CD8-positive, alpha-beta memory T cell (primary cell): Measurements from ENCODE around the gene HMGXB3. TPM values are rescaled to one million over a fixed set of nuclear protein-coding genes. Genes with fewer than 3 reads are reported as not detected.

Experiments
- CTCF ChIA-PET: fragments of 350-600 bp; sonication (Branson Sonifier 250); formaldehyde crosslinking; loops from one replicate; lab custom pipeline; 2021; ENCODE audit warnings: antibody characterized with exemption; lab: Charles Lee
- POLR2A ChIA-PET: fragments of 350-600 bp; sonication (Branson Sonifier 250); formaldehyde crosslinking; loops from one replicate; lab custom pipeline; 2021; ENCODE audit warnings: antibody characterized with exemption; lab: Charles Lee
- DNase-seq, 5 donors: peaks; one replicate each; pipeline versions ENCODE4 v3.0.0 to v3.0.0-alpha.2; 2020 to 2022; ENCODE audit warnings: mixed read lengths in 1 of 5
- H3K27ac ChIP-seq: one replicate; pipeline ENCODE4 v1.7.0; 2013; ENCODE audit warnings: low read depth, mild to moderate bottlenecking, low read length, moderate library complexity
- H3K27me3 ChIP-seq: 2 replicates; pipeline ENCODE4 v1.7.0; 2013; ENCODE audit warnings: low read length, mild to moderate bottlenecking; ENCODE audit not compliant: insufficient read depth, poor library complexity, severe bottlenecking
- H3K36me3 ChIP-seq: 2 replicates; pipeline ENCODE4 v1.7.0; 2013; ENCODE audit warnings: mild to moderate bottlenecking, low read length, moderate library complexity; ENCODE audit not compliant: insufficient read depth
- H3K4me1 ChIP-seq: 2 replicates; pipeline ENCODE4 v1.7.0; 2013; ENCODE audit warnings: mild to moderate bottlenecking, low read length, moderate library complexity; ENCODE audit not compliant: insufficient read depth
- H3K4me3 ChIP-seq: 2 replicates; pipeline ENCODE4 v1.7.0; 2013; ENCODE audit warnings: mild to moderate bottlenecking, low read length
- H3K9me3 ChIP-seq: 2 replicates; pipeline ENCODE4 v1.7.0; 2013; ENCODE audit warnings: mild to moderate bottlenecking, low read length
- H3K27ac Mint-ChIP-seq, 8 donors: one replicate each; pipeline ENCODE4 v1.8.0; 2020 to 2021; ENCODE audit warnings: mixed read lengths in 8 of 8, mild to moderate bottlenecking in 6 of 8, inconsistent platforms in 3 of 8, moderate library complexity in 3 of 8
- H3K27me3 Mint-ChIP-seq, 2 donors: one replicate each; pipeline ENCODE4 v1.8.0; 2020 to 2021; ENCODE audit warnings: mixed read lengths in 2 of 2, mild to moderate bottlenecking in 1 of 2, moderate library complexity in 1 of 2
- H3K36me3 Mint-ChIP-seq, 3 donors: one replicate each; pipeline ENCODE4 v1.8.0; 2020 to 2021; ENCODE audit warnings: mixed read lengths in 3 of 3, inconsistent platforms in 1 of 3, mild to moderate bottlenecking in 1 of 3
- H3K4me1 Mint-ChIP-seq, 3 donors: one replicate each; pipeline ENCODE4 v1.8.0; 2020 to 2021; ENCODE audit warnings: mixed read lengths in 3 of 3, inconsistent platforms in 1 of 3, mild to moderate bottlenecking in 1 of 3
- H3K4me3 Mint-ChIP-seq, 7 donors: one replicate each; pipeline ENCODE4 v1.8.0; 2020 to 2021; ENCODE audit warnings: mixed read lengths in 7 of 7, mild to moderate bottlenecking in 6 of 7, moderate library complexity in 4 of 7, inconsistent platforms in 2 of 7
- H3K9me3 Mint-ChIP-seq, 5 donors: one replicate each; pipeline ENCODE4 v1.8.0; 2020 to 2022; ENCODE audit warnings: mixed read lengths in 5 of 5, mild to moderate bottlenecking in 3 of 5, moderate library complexity in 2 of 5, inconsistent platforms in 1 of 5
- polyA plus RNA-seq: library from polyadenylated mRNA; unstranded; fragments of 300-500 nt; fragmentation: Illumina TruSeq; gene quantifications from one replicate; pipeline ENCODE4 v1.2.3, GENCODE V29; 2021
- total RNA-seq, 2 experiments: library from RNA; stranded (reverse); gene quantifications; one replicate each; pipeline ENCODE4 v1.2.3, GENCODE V29; 2021

HMGXB3 gene
- total and polyA plus RNA-seq, 3 experiments from 2014 or later: 15.3 to 40.7 (median 36.8) TPM

DNA sequence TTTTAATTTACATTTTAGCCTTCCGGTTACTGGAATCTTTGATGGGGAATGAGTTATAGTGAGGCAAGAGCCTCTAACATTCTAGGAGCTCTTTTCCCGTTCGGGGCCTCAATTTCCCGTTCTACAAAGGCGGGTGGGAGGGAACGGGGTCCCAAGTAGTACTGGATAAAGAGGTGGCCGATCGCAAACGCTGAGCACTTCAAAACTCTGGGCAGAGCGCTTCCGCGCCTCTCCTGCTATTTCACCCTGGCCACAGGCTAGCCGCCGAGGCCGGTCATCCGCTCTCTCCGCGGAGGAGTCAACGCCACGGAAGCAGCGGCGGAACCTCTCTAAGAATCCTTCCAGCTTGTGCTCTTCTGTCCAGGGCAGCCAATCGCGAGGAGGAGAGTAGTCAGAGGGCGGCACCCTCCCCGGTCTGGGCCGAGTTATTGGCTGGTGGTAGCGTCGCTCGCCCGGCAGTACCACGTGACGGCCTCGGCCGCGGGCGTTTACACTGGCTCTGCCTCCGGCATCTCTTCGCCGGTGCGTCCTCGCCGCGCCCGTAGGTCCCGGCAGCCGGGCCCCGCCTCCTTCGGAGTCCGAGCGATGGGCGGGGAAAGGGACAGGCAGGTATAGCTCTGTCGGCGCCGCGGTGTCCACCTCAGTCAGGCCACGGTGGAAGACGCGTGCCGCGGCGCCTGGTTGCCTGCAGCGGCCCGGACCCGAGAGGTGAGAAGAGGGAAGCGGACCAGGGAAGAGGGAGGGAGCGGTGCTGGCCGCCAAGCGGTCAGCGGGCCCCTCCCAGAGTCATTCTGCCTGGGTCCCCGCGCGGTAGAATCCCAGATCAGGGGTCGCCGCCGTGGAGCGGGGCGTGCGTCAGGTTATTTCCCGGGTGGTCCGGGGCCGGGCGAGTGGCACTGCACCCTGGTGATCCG, 40.0 kb upstream of the HMGXB3 start, which contains the start of gene SLC26A2:
Gene SLC26A2 (plus strand): TSS at position 487 of the 914 bp plus-strand sequence. CDS start 16,895 bp downstream, outside the sequence.
- Histone ChIP-seq H3K9me3 (no peaks in the 10 kb centered on the region), H3K27me3 (no peaks in the 10 kb centered on the region), H3K4me1 (peaks cover 18% of the 10 kb centered on the region), H3K36me3 (no peaks in the 10 kb centered on the region), H3K4me3 (peak within 1 kb of the TSS; percentile 82), H3K27ac (peak within 1 kb of the TSS; percentile 83)
- CTCF ChIA-PET: interaction anchor here (0.6 to 3.0 kb wide), 8 partner anchors 8 to 127 kb away, joined by 3 to 10 read pairs (median 4); no protein-coding TSS in a partner anchor
- DNase-seq: peak; percentile 90 to 95 (median 91)
- POLR2A ChIA-PET: interaction anchor here (0.6 to 1.3 kb wide), 6 partner anchors 10 to 1292 kb away, joined by 3 to 6 read pairs (median 4); partner anchors contain the start of genes HMGXB3 and TIGD6
- no peaks in the 10 kb centered on the region for H3K9me3 Mint-ChIP-seq
- peak within 1 kb of the TSS; percentile 91 to 98 (median 96) for H3K4me3 Mint-ChIP-seq
- H3K4me1 Mint-ChIP-seq: peaks cover 28 to 42% (median 41%) of the 10 kb centered on the region in 3 donors
- peak within 1 kb of the TSS; percentile 86 to 99 (median 96) for H3K27ac Mint-ChIP-seq
- no peaks in the 10 kb centered on the region for H3K27me3 Mint-ChIP-seq
- peaks cover 0 to 14% (median 5%) of the 10 kb centered on the region in 3 donors for H3K36me3 Mint-ChIP-seq

DNA sequence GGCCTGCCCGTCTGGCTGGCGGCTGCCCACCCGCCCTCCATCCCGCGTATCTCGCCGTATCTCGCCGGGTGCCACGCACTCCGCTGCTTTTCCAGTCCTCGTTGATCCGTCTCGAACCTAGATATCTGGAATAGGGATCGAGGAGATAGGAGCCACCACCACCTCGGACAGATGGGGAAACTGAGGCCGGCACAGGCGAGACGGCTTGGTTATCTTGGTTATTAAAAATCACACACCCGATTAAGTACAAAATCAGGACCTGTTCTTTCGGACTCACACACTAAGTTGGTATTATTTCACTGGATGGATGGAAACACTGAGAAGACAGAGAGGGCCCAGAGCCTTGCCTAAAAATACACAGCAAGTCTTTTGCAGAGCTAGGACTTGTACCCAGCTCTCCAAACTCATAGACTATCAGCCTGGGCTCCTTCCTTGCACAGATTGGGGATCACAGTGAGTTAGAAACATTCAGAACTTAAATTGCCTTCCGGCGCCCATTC, 39.3 kb upstream of the HMGXB3 start:
- Histone ChIP-seq H3K27ac (no peak overlapping the region), H3K9me3 (no peaks in the 10 kb centered on the region), H3K27me3 (no peaks in the 10 kb centered on the region), H3K4me3 (peak overlapping the region; percentile 82), H3K4me1 (peaks cover 18% of the 10 kb centered on the region), H3K36me3 (no peaks in the 10 kb centered on the region)
- no peaks in the 10 kb centered on the region for H3K9me3 Mint-ChIP-seq
- peaks cover 0 to 15% (median 6%) of the 10 kb centered on the region in 3 donors for H3K36me3 Mint-ChIP-seq
- DNase-seq: peak in 1 of 5 donors; percentile 8
- ChIA-PET CTCF (interaction anchor here (1.0 to 3.0 kb wide), 7 partner anchors 8 to 127 kb away, joined by 3 to 9 read pairs (median 4); no protein-coding TSS in a partner anchor), POLR2A (interaction anchor here (1.0 kb wide), 1 partner anchor 39 kb away, joined by 3 read pairs; the partner anchor contains the start of gene TIGD6)
- H3K4me1 Mint-ChIP-seq: peaks cover 28 to 46% (median 42%) of the 10 kb centered on the region in 3 donors
- peak overlapping the region; percentile 91 to 98 (median 96) for H3K4me3 Mint-ChIP-seq
- H3K27me3 Mint-ChIP-seq: no peaks in the 10 kb centered on the region
- peak overlapping the region; percentile 37 to 94 (median 89) for H3K27ac Mint-ChIP-seq

DNA sequence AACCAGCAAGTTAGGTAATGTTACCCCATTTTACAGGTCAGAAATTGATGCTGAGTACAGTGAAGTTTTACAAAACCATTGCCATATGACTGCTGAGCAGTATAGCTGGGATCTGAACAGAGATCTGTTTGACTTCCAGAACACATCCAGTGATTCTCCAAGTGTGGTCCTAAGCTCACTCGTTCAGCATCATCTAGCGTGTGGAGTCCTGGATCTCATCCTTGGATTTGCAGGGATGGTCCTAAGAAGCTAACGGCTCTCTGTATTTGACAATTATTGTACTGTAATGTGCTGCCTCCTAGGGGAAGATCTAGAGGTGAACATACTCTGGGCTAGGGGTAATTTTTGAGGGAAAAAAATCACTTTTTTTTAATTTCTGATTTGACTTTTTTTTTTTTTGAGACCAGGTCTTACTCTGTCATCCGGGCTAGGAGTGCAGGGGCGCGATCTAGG, 38.6 kb upstream of the HMGXB3 start:
- peak in 1 of 5 donors; percentile 25 for DNase-seq
- CTCF ChIA-PET: interaction anchor here (1.0 to 3.0 kb wide), 10 partner anchors 10 to 131 kb away, joined by 3 to 9 read pairs (median 4); partner anchors contain the start of genes HMGXB3 and TIGD6

DNA sequence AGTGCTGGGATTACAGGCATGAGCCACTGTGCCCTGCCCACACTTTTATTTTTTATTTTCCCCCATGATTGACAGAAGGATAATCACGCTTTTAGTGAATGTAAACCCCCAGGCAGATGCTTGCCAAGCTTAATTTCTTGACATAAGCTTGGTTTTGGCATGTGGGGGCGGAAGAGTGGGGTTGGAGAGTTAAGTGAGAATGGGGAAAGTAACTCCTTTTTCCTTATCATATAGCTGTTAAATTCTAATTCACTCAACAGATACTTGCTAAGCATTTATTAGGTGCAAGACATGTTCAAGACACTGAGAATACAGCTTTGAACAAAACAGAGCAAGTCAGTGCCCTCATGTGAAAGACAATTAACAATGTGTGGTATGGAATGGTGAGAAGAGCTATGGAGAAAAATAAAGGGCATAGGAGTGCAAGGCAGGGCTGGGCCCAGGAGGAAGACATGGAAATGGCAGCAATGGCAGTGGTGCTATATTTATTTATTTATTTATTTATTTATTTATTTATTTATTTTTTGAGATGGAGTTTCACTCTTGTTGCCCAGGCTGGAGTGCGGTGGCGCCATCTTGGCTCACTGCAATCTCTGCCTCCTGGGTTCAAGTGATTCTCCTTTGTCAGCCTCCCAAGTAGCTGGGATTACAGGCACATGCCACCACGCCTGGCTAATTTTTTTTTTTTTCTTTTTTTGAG, 37.8 kb upstream of the HMGXB3 start:
- ChIA-PET POLR2A (no interaction called here), CTCF (interaction anchor here (1.1 to 2.2 kb wide), 8 partner anchors 10 to 132 kb away, joined by 3 to 6 read pairs (median 4); partner anchors contain the start of genes HMGXB3 and TIGD6)
- H3K36me3 Mint-ChIP-seq: peaks cover 0 to 15% (median 6%) of the 10 kb centered on the region in 3 donors

More for the DNA sequence above, 38.6 kb upstream of the HMGXB3 start:
- POLR2A ChIA-PET: interaction anchor here (1.0 kb wide), 1 partner anchor 38 kb away, joined by 3 read pairs; the partner anchor contains the start of gene TIGD6
- Histone ChIP-seq H3K27me3 (no peaks in the 10 kb centered on the region), H3K9me3 (no peaks in the 10 kb centered on the region), H3K4me3 (no peak overlapping the region), H3K36me3 (no peaks in the 10 kb centered on the region), H3K4me1 (peaks cover 18% of the 10 kb centered on the region), H3K27ac (no peak overlapping the region)
- peak overlapping the region; percentile 91 to 98 (median 96) for H3K4me3 Mint-ChIP-seq
- peaks cover 29 to 50% (median 42%) of the 10 kb centered on the region in 3 donors for H3K4me1 Mint-ChIP-seq
- peaks cover 0 to 15% (median 6%) of the 10 kb centered on the region in 3 donors for H3K36me3 Mint-ChIP-seq
- H3K27me3 Mint-ChIP-seq: no peaks in the 10 kb centered on the region
- peak overlapping the region; percentile 31 to 94 (median 86) for H3K27ac Mint-ChIP-seq
- H3K9me3 Mint-ChIP-seq: no peaks in the 10 kb centered on the region

DNA sequence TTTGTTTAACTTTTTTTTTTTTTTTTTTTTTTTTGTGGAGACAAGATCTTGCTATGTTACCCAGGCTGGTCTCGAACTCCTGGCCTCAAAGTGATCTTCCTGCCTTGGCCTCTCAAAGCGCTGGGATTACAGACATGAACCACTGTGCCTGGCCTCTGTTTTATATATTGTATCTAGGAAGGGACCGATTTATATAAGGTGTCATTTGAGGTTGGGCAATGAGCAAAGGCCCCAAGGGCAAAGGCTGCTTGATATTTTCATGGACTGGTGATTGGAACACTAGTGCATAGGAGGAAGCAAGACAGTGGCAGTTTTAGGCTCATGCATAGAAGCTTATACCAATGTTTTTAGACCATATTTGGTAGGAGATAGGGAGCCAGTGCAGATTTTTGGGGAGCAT, 36.8 kb upstream of the HMGXB3 start:
- Mint-ChIP-seq H3K27ac (peak overlapping the region in 1 of 8 donors; percentile 68), H3K36me3 (peaks cover 0 to 15% (median 6%) of the 10 kb centered on the region in 3 donors), H3K27me3 (no peaks in the 10 kb centered on the region), H3K4me1 (peaks cover 31 to 55% (median 42%) of the 10 kb centered on the region in 3 donors), H3K9me3 (no peaks in the 10 kb centered on the region), H3K4me3 (no peak overlapping the region)
- Histone ChIP-seq H3K9me3 (no peaks in the 10 kb centered on the region), H3K27me3 (no peaks in the 10 kb centered on the region), H3K36me3 (no peaks in the 10 kb centered on the region), H3K27ac (no peak overlapping the region), H3K4me3 (no peak overlapping the region), H3K4me1 (peaks cover 18% of the 10 kb centered on the region)
- no peak for DNase-seq
- ChIA-PET POLR2A (no interaction called here), CTCF (interaction anchor here (2.2 kb wide), 1 partner anchor 36 kb away, joined by 6 read pairs; the partner anchor contains the start of genes HMGXB3 and TIGD6)

More for the DNA sequence above, 37.8 kb upstream of the HMGXB3 start:
- Histone ChIP-seq H3K4me1 (peaks cover 18% of the 10 kb centered on the region), H3K27ac (no peak overlapping the region), H3K36me3 (no peaks in the 10 kb centered on the region), H3K4me3 (no peak overlapping the region), H3K9me3 (no peaks in the 10 kb centered on the region), H3K27me3 (no peaks in the 10 kb centered on the region)
- Mint-ChIP-seq H3K9me3 (no peaks in the 10 kb centered on the region), H3K4me1 (peaks cover 31 to 55% (median 42%) of the 10 kb centered on the region in 3 donors), H3K4me3 (peak overlapping the region in 1 of 7 donors; percentile 98), H3K27ac (peak overlapping the region in 1 of 8 donors; percentile 83), H3K27me3 (no peaks in the 10 kb centered on the region)
- DNase-seq: no peak

DNA sequence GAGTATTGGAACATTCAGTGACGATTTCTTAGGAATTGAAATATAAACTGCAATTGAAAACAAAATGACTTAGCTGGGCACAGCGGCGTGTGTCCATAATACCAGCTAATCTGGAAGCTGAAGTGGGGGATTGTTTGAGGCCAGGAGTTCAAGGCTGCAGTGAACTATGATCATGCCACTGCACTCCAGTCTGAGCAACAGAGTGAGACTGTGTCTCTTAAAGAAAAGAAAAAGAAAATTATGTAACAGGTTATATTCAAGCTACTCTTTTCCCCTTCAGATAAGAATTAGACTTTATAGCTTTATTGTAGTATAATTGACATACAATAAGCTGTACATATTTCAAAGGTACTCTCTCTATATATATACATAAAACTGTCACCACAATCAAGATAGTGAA, 33.6 kb upstream of the HMGXB3 start:
- H3K4me3 Mint-ChIP-seq: no peak overlapping the region
- H3K9me3 ChIP-seq: no peaks in the 10 kb centered on the region
- no peak overlapping the region for H3K27ac Mint-ChIP-seq
- no peak overlapping the region for H3K27ac ChIP-seq
- DNase-seq: no peak
- H3K27me3 Mint-ChIP-seq: no peaks in the 10 kb centered on the region
- CTCF ChIA-PET: interaction anchor here (0.6 to 1.2 kb wide), 3 partner anchors 8 to 138 kb away, joined by 3 read pairs; no protein-coding TSS in a partner anchor
- no peaks in the 10 kb centered on the region for H3K27me3 ChIP-seq
- no peak overlapping the region for H3K4me3 ChIP-seq
- POLR2A ChIA-PET: no interaction called here
- peaks cover 0 to 14% (median 9%) of the 10 kb centered on the region in 3 donors for H3K36me3 Mint-ChIP-seq
- no peaks in the 10 kb centered on the region for H3K9me3 Mint-ChIP-seq
- peaks cover 23 to 39% (median 26%) of the 10 kb centered on the region in 3 donors for H3K4me1 Mint-ChIP-seq
- H3K36me3 ChIP-seq: no peaks in the 10 kb centered on the region
- H3K4me1 ChIP-seq: peaks cover 1% of the 10 kb centered on the region
